GM12872 (cell line): ENCODE measurements around the gene COPS6.

ENCODE experiments used
- TF ChIP-seq, protein P1 (sequence below): IDR thresholded peaks from 3 replicates; pipeline ENCODE4 v1.5.1; 2011; ENCODE audit warnings: low read depth, mild to moderate bottlenecking, low read length, moderate library complexity; ENCODE audit not compliant: insufficient read depth

COPS6 gene

DNA sequence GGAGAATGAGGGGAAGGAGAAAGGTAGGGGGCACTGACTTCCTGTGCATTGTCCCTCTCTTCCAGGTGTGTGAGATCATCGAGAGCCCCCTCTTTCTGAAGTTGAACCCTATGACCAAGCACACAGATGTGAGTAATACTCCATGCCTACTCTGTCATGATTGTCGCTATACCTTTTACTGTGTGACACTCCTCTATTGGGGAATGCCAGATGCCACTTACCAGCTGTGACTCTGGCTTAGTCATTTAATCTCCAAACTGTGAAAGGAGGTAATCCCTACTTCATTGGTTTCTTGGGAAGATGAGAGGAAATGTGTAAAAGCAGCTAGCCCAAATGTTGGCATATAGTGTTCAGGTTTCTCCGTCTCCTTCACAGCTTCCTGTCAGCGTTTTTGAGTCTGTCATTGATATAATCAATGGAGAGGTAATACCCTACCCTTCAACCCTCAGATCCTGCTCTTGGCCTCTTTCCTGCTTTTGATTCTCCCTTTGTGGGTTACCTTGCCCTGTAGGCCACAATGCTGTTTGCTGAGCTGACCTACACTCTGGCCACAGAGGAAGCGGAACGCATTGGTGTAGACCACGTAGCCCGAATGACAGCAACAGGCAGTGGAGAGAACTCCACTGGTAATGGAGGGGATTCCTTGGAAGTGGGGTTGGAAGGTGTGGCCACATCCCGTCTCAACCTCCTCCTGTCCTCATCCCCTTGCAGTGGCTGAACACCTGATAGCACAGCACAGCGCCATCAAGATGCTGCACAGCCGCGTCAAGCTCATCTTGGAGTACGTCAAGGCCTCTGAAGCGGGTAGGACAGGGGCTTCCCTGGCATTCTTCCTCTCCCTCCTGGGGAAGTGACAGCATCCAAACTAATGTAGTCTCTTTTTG is 2.0 kb downstream of the COPS6 start:
- TF ChIP-seq, protein P1, sequence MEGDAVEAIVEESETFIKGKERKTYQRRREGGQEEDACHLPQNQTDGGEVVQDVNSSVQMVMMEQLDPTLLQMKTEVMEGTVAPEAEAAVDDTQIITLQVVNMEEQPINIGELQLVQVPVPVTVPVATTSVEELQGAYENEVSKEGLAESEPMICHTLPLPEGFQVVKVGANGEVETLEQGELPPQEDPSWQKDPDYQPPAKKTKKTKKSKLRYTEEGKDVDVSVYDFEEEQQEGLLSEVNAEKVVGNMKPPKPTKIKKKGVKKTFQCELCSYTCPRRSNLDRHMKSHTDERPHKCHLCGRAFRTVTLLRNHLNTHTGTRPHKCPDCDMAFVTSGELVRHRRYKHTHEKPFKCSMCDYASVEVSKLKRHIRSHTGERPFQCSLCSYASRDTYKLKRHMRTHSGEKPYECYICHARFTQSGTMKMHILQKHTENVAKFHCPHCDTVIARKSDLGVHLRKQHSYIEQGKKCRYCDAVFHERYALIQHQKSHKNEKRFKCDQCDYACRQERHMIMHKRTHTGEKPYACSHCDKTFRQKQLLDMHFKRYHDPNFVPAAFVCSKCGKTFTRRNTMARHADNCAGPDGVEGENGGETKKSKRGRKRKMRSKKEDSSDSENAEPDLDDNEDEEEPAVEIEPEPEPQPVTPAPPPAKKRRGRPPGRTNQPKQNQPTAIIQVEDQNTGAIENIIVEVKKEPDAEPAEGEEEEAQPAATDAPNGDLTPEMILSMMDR = no peak

DNA sequence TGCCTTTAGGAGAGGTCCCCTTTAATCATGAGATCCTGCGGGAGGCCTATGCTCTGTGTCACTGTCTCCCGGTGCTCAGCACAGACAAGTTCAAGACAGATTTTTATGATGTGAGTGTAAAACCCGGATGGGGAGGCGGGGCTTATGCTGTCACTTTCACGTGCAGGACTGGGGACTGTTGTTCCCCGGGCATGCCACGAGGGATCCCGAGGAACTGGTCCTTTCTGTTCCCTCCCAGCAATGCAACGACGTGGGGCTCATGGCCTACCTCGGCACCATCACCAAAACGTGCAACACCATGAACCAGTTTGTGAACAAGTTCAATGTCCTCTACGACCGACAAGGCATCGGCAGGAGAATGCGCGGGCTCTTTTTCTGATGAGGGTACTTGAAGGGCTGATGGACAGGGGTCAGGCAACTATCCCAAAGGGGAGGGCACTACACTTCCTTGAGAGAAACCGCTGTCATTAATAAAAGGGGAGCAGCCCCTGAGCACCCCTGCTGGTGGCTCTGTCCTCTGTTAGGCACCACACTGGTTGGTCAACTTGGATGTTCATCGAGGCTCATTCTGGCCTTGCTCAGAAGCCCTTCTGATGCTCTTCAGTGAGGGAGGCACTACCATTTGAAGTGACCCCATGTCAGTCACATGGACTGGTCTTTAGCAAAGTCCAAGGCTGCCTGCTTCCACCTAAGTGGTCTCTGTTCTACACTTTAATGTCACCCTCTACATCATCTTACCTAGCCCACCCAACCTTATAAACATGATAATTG is 2.8 kb downstream of the COPS6 start:
- TF ChIP-seq, protein P1 = peak; percentile 31; the same call in 1 of the 3 replicates

DNA sequence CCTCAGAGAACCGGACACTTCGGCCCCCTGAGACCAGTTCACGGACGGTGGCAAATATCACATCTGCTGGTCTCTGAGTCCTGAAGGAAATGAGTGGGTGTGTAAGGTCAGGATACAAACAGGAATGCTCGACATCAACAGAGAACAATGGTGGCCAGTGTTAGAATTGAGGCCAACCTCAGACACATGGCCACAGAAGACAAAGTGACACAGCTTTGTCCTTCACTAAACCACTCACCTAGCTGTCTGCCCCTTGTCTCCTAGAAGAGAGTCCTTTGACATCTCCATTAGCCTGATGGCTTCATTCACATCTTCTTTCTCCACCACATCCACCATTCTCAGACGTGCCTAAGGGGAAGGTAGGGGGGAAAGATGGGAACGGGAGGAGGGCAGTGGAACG is 4.3 kb downstream of the COPS6 start:
- TF ChIP-seq, protein P1 = no peak

DNA sequence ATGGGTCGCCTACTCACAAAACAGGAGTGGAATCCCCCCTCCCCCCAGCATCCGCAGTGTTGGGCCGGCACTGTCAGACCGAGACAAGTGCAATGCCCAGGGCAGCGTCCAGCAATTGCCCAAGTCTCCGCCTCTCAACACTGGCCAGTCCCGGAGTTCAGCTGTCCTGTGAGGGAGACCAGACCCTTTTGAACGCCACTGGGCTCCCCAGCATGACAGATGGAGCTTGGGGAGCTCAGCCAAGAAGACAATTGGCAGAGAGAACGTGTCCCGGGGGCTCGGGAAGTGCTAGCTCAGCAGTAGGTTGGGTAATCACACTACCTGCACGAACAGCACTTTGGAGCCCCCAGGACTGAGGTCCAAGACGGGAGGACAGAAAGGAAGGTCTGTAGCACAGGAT is 4.7 kb downstream of the COPS6 start:
- TF ChIP-seq, protein P1 = no peak

DNA sequence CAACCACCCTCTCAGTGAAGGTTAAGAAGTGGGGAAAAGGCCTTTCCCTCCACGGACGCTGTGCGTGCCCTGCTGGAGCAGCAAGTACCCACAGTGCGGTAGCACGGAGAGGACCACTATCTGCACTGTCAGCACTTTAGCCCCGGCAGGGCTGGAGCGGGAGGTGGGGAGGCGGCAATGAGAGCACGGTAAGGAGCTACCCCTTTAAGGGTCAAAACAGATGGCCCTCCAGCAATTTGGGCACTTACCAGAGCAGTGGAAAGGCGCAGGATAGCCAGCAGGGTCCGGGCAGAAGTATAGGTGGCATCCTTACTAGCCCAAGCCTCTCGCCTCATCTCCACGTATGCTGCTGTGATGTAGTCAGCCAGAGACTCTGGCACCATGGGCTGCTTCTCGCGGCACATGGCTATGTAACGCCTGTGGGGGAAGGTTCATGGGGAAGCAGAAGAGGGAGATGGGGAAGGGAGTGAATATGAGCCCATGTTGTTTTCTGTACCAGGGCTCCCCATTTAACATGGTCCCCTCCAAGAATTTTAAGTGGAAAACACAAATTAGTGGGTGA is 5.2 kb downstream of the COPS6 start:
- TF ChIP-seq, protein P1 = no peak

DNA sequence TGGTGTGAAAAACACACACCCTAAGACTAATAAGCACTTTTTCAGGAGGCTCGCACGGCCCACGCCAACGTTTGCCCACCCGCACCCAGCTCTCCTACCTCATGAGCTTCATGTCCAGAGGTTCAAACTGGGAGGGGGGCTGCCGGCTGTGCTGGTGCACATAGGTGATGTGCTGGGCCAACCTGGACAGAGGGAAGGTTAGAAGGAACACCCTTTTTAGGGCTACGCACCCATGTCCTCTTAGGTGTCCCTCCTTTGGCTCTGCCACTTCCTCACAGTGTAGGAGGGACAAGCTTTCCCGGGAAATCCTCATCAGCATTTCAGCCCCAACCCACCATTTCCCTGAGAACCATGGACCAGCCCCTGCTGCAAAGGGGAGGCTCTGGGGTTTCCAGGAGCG is 6.5 kb downstream of the COPS6 start:
- TF ChIP-seq, protein P1 = no peak

DNA sequence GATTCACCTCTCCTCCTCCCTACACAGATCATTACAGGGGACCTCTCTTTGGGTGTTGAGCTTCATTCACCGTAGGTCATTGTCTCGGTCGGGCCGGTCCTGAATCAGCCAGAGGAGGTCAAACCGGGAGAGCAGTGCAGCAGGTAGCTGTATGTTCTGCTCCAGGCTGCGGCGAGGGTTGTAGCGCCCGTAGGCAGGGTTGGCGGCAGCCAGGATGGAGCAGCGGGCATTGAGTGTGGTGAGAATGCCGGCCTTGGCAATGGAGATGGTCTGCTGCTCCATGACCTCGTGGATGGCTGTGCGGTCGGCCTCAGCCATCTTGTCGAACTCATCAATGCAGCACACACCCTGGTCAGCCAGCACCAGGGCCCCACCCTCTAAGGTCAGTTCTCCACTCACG is 6.9 kb downstream of the COPS6 start:
- TF ChIP-seq, protein P1 = no peak
